Gastroesophageal sphincter (tissue), 3 donors: Measurements from ENCODE around the gene ZP3.
"Not testable (repeated sequence)": the region's sequence is repeated elsewhere in the genome, so short reads cannot be mapped to it uniquely, and the experiment has no call there.

ENCODE experiments used
- CTCF ChIP-seq, 4 experiments: fragments of 200-600 bp in 2 of 4; fragments of 450-650 bp in 2 of 4; sonication (generic) in 1 of 4; IDR thresholded peaks; one replicate each; pipeline ENCODE4 v1.5.1; 2017 to 2019; ENCODE audit warnings: antibody characterized with exemption in 4 of 4, mild to moderate bottlenecking in 2 of 4, moderate library complexity in 2 of 4
- POLR2A ChIP-seq, 2 donors: fragments of 450-650 bp; IDR thresholded peaks; one replicate each; pipeline ENCODE4 v1.6.1; 2017; ENCODE audit warnings: antibody characterized with exemption in 2 of 2, mild to moderate bottlenecking in 2 of 2, moderate library complexity in 1 of 2
- POLR2AphosphoS5 ChIP-seq: sonication (generic); formaldehyde crosslinking; IDR thresholded peaks from one replicate; pipeline ENCODE4 v1.6.1; 2017; ENCODE audit warnings: antibody characterized with exemption

GRCh38 chr7:76443846-76444245, 19.1 kb downstream of the ZP3 start:
- TF ChIP-seq CTCF (IDR thresholded peaks at IDR 0.05); POLR2AphosphoS5; POLR2A (IDR thresholded peaks at IDR 0.05): not testable (repeated sequence)
